Measurements from ENCODE around the gene LDLRAD4. TPM values are rescaled to one million over a fixed set of nuclear protein-coding genes. Genes with fewer than 3 reads are reported as not detected.

LDLRAD4 gene
- total RNA-seq, 1 experiment from 2014 or later, result not detected

DNA sequence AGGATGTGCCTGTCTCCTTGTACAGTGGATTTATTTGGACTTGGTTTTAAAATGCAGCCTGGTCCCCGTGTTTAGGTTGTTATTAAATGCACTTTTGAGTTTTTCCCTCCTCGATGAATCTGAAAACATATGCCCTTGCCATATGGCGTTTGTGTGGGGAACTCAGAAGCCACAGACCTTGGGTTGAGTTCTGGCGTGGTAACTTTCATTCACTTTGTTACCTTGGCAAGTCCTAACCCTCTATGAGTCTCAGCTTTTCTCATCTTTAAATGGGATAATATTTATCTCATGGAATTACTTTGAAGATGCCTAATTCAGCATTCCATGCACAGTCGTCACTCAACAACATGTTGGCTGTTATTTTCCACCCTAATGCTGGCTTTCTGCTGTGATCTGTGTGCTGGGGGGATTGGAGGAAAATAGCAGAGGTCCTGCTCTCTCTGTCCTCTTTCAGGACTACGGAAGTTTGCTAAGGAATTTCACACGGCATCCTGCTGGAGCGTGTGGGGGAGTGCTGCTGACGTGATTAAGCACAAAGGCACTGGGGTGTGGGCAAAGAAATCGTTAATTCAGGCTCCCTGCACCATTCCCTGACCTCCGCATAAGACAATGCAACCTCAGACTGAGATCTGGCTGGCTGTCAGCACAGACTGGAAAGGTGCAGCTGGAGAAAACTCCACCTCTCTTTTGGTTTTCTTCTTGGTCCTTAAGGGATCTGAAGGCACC lies 61.7 kb downstream of the LDLRAD4 start:
- Histone ChIP-seq H3K4me1 (ENCODE audit: insufficient read depth, low read length) (no peaks in the 10 kb centered on the region), H4K20me1 (ENCODE audit: low read length) (no peaks in the 10 kb centered on the region), H3K27me3 (ENCODE audit: low read length) (peaks cover 81% of the 10 kb centered on the region), H3K4me3 (ENCODE audit: low read length) (no peak overlapping the region), H3K27ac (ENCODE audit: low read length) (no peak overlapping the region), H3K9me3 (ENCODE audit: low read length) (no peaks in the 10 kb centered on the region), H3K9me2 (replicated peaks; ENCODE audit: low read length) (no peaks in the 10 kb centered on the region), H3K9ac (ENCODE audit: low read length) (no peak overlapping the region), H3K36me3 (ENCODE audit: low read depth, low read length) (no peaks in the 10 kb centered on the region), H3K79me2 (ENCODE audit: low read length) (no peaks in the 10 kb centered on the region), H3F3A (ENCODE audit: low read length, unreplicated experiment) (no peaks in the 10 kb centered on the region), H2AFZ (ENCODE audit: low read length) (no peak overlapping the region), H3K4me2 (ENCODE audit: low read length) (no peak overlapping the region)
- POLR2A ChIA-PET (ENCODE audit: unreplicated experiment), result no interaction called here
- ATAC-seq (no peak), DNase-seq (no peak)
- TF ChIP-seq EZH2 (IDR thresholded peaks at IDR 0.05; ENCODE audit: low read length, unreplicated experiment) (no peak), EZH2phosphoT487 (IDR thresholded peaks at IDR 0.05; ENCODE audit: borderline replicate concordance, low read length) (no peak)
- TF ChIP-seq, protein P1, sequence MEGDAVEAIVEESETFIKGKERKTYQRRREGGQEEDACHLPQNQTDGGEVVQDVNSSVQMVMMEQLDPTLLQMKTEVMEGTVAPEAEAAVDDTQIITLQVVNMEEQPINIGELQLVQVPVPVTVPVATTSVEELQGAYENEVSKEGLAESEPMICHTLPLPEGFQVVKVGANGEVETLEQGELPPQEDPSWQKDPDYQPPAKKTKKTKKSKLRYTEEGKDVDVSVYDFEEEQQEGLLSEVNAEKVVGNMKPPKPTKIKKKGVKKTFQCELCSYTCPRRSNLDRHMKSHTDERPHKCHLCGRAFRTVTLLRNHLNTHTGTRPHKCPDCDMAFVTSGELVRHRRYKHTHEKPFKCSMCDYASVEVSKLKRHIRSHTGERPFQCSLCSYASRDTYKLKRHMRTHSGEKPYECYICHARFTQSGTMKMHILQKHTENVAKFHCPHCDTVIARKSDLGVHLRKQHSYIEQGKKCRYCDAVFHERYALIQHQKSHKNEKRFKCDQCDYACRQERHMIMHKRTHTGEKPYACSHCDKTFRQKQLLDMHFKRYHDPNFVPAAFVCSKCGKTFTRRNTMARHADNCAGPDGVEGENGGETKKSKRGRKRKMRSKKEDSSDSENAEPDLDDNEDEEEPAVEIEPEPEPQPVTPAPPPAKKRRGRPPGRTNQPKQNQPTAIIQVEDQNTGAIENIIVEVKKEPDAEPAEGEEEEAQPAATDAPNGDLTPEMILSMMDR (conservative IDR thresholded peaks at IDR 0.05; ENCODE audit: low read depth, low read length), result no peak
- no TSS peak for BruUV-seq (replicated peaks)
- CTCF ChIA-PET, result interaction anchor here (0.5 kb wide), 1 partner anchor 121 kb away, joined by 3 read pairs; no protein-coding TSS in a partner anchor
- intact Hi-C loops (cut with micrococcal nuclease), result no loop called here

DNA sequence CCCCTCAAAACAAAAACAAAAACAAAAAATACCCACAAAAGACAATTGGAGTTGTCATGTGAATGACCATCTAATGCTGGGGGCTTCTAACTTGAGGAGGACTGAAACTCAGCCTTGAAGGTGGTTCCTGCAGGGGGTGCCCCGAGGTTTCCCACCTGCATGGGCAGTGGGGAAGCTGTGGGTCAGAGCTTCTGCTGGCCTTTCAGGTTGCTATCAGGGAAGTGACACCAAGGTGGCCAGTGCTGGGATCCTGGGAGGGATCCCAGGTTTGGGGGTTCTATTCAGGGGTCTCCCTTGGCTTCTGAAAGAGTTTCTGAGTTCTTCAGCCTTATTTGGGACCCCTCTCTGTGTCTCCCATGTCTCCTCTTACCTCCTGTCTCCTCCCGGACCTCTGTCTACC lies 62.8 kb downstream of the LDLRAD4 start:
- POLR2A ChIA-PET (ENCODE audit: unreplicated experiment), result no interaction called here
- Histone ChIP-seq H3K27ac (ENCODE audit: low read length) (no peak overlapping the region), H3K36me3 (ENCODE audit: low read depth, low read length) (no peaks in the 10 kb centered on the region), H3K9me2 (replicated peaks; ENCODE audit: low read length) (no peaks in the 10 kb centered on the region), H4K20me1 (ENCODE audit: low read length) (no peaks in the 10 kb centered on the region), H3K9ac (ENCODE audit: low read length) (no peak overlapping the region), H3K9me3 (ENCODE audit: low read length) (no peaks in the 10 kb centered on the region), H3K4me3 (ENCODE audit: low read length) (no peak overlapping the region), H3K4me2 (ENCODE audit: low read length) (no peak overlapping the region), H2AFZ (ENCODE audit: low read length) (no peak overlapping the region), H3F3A (ENCODE audit: low read length, unreplicated experiment) (no peaks in the 10 kb centered on the region), H3K4me1 (ENCODE audit: insufficient read depth, low read length) (no peaks in the 10 kb centered on the region), H3K79me2 (ENCODE audit: low read length) (no peaks in the 10 kb centered on the region), H3K27me3 (ENCODE audit: low read length) (peaks cover 88% of the 10 kb centered on the region)
- TF ChIP-seq EZH2 (IDR thresholded peaks at IDR 0.05; ENCODE audit: low read length, unreplicated experiment) (no peak), EZH2phosphoT487 (IDR thresholded peaks at IDR 0.05; ENCODE audit: borderline replicate concordance, low read length) (no peak)
- TF ChIP-seq, protein P1 (conservative IDR thresholded peaks at IDR 0.05; ENCODE audit: low read depth, low read length), result no peak
- BruUV-seq (replicated peaks), result no TSS peak
- intact Hi-C loops (cut with micrococcal nuclease), result no loop called here
- CTCF ChIA-PET, result no interaction called here
- ATAC-seq (no peak), DNase-seq (no peak)

DNA sequence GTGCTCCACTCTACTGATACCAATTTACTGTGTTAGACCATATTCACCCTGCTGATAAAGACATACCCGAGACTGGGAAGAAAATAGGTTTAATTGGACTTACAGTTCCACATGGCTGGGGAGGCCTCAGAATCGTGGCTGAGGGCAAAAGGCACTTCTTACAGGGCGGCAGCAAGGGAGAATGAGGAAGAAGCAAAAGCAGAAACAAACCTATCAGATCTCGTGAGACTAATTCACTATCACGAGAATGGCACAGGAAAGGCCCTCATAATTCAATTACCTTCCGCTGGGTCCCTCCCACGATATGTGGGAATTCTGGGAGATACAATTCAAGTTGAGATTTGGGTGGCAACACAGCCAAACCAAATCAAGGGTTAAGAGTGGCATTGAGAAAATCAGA lies 65.2 kb downstream of the LDLRAD4 start:
- no peaks in the 10 kb centered on the region for H3K36me3 ChIP-seq (ENCODE audit: low read depth, low read length)
- intact Hi-C loops (cut with micrococcal nuclease), result no loop called here
- H3K9me3 ChIP-seq (ENCODE audit: low read length), result no peaks in the 10 kb centered on the region
- no peak overlapping the region for H3K9ac ChIP-seq (ENCODE audit: low read length)
- no peak for TF ChIP-seq EZH2phosphoT487 (IDR thresholded peaks at IDR 0.05; ENCODE audit: borderline replicate concordance, low read length)
- no peak for TF ChIP-seq EZH2 (IDR thresholded peaks at IDR 0.05; ENCODE audit: low read length, unreplicated experiment)
- TF ChIP-seq, protein P1 (conservative IDR thresholded peaks at IDR 0.05; ENCODE audit: low read depth, low read length), result no peak
- no peak overlapping the region for H3K4me2 ChIP-seq (ENCODE audit: low read length)
- BruUV-seq (replicated peaks), result no TSS peak
- DNase-seq, result no peak
- peaks cover 79% of the 10 kb centered on the region for H3K27me3 ChIP-seq (ENCODE audit: low read length)
- H2AFZ ChIP-seq (ENCODE audit: low read length), result no peak overlapping the region
- no peaks in the 10 kb centered on the region for H3K4me1 ChIP-seq (ENCODE audit: insufficient read depth, low read length)
- no peak overlapping the region for H3K4me3 ChIP-seq (ENCODE audit: low read length)
- ChIA-PET CTCF (no interaction called here), POLR2A (ENCODE audit: unreplicated experiment) (no interaction called here)
- no peaks in the 10 kb centered on the region for H3K79me2 ChIP-seq (ENCODE audit: low read length)
- H4K20me1 ChIP-seq (ENCODE audit: low read length), result no peaks in the 10 kb centered on the region
- no peaks in the 10 kb centered on the region for H3K9me2 ChIP-seq (replicated peaks; ENCODE audit: low read length)
- no peaks in the 10 kb centered on the region for H3F3A ChIP-seq (ENCODE audit: low read length, unreplicated experiment)
- no peak for ATAC-seq
- H3K27ac ChIP-seq (ENCODE audit: low read length), result no peak overlapping the region
